Islet precursor cell (in vitro differentiated cells): ENCODE results near the gene ERMN.
"Not testable (repeated sequence)": the region's sequence is repeated elsewhere in the genome, so short reads cannot be mapped to it uniquely, and the experiment has no call there.

Source experiments
- DNase-seq: peaks from one replicate; pipeline ENCODE4 v3.0.0-alpha.2; 2018

Gene ERMN

GRCh38 chr2:157325786-157326185 lies at the start of gene ERMN:
TSS of gene ERMN (minus strand) at chr2:157325824. CDS start at chr2:157325642, 182 bp downstream.
- DNase-seq: peak; percentile 57

GRCh38 chr2:157375384-157375783 lies 49.8 kb upstream of the ERMN start:
- DNase-seq: no peak

GRCh38 chr2:157368508-157368907 lies 42.9 kb upstream of the ERMN start:
- not testable (repeated sequence) for DNase-seq

GRCh38 chr2:157367704-157368103 lies 42.1 kb upstream of the ERMN start:
- DNase-seq: no peak

- no peak for DNase-seq
Measured at GRCh38 chr2:157364257-157364974, 38.8 kb upstream of the ERMN start.

- no peak for DNase-seq
Measured at GRCh38 chr2:157363612-157364101, 38.0 kb upstream of the ERMN start.

GRCh38 chr2:157362627-157363026 lies 37.0 kb upstream of the ERMN start:
- no peak for DNase-seq

GRCh38 chr2:157361526-157361925 lies 35.9 kb upstream of the ERMN start:
- DNase-seq: no peak

- DNase-seq: no peak
Measured at GRCh38 chr2:157359628-157360027, 34.0 kb upstream of the ERMN start.

- no peak for DNase-seq
Measured at GRCh38 chr2:157355618-157356017, 30.0 kb upstream of the ERMN start.

GRCh38 chr2:157349949-157350515 lies 24.4 kb upstream of the ERMN start:
- DNase-seq: no peak

GRCh38 chr2:157348291-157348921 lies 22.8 kb upstream of the ERMN start:
- DNase-seq: no peak

GRCh38 chr2:157345647-157346389 lies 20.2 kb upstream of the ERMN start:
- no peak for DNase-seq

- DNase-seq: not testable (repeated sequence)
Measured at GRCh38 chr2:157341381-157341780, 15.8 kb upstream of the ERMN start.

GRCh38 chr2:157339965-157340655 lies 14.5 kb upstream of the ERMN start:
- DNase-seq: no peak

- no peak for DNase-seq
Measured at GRCh38 chr2:157337978-157338377, 12.4 kb upstream of the ERMN start.

GRCh38 chr2:157336137-157337010 lies 10.8 kb upstream of the ERMN start:
- no peak for DNase-seq

GRCh38 chr2:157334797-157335196 lies 9.2 kb upstream of the ERMN start:
- no peak for DNase-seq

- DNase-seq: no peak
Measured at GRCh38 chr2:157334335-157334734, 8.7 kb upstream of the ERMN start.

GRCh38 chr2:157333304-157334047 lies 7.9 kb upstream of the ERMN start:
- no peak for DNase-seq

GRCh38 chr2:157329524-157329923 lies 3.9 kb upstream of the ERMN start:
- DNase-seq: no peak
